ENCODE data around the gene ACP5. TPM values are rescaled to one million over a fixed set of nuclear protein-coding genes. Genes with fewer than 3 reads are reported as not detected.
A peak's percentile ranks its signal among the peaks of the same experiment; 100 is the strongest.

ACP5 gene
- total and polyA plus RNA-seq, 10 of the 15 experiments (the other 5 are each of a cell fraction or from before 2014, with no cell fraction given), result 1.0 to 73.4 (median 36.8) TPM

- Histone ChIP-seq H2AFZ (ENCODE audit: control insufficient read depth, low read depth, low read length) (no peak overlapping the region), H3K27ac (ENCODE audit: control insufficient read depth, insufficient read depth) (peak overlapping the region; percentile 59), H3K27me3 (replicated peaks in 1 of 2; ENCODE audit: control insufficient read depth in 2 of 2, insufficient read depth in 2 of 2, low read length in 1 of 2) (no peaks in the 10 kb centered on the region), H3K9ac (ENCODE audit: control insufficient read depth, insufficient read depth, low read length) (no peak overlapping the region), H3K4me3 (peak overlapping the region; percentile 7; the same call in 1 of the 2 replicates), H3K4me1 (ENCODE audit: control insufficient read depth, insufficient read depth, low read length) (peaks cover 23% of the 10 kb centered on the region), H4K20me1 (ENCODE audit: control insufficient read depth, insufficient read depth) (no peaks in the 10 kb centered on the region), H3K4me2 (ENCODE audit: control insufficient read depth, insufficient read depth) (peak overlapping the region; percentile 67), H3K36me3 (ENCODE audit: control insufficient read depth in 2 of 2, insufficient read depth in 2 of 2, low read length in 1 of 2) (peaks cover 7 to 24% of the 10 kb centered on the region in 2 experiments; a peak in 3 of 4 replicates), H3K9me3 (replicated peaks; ENCODE audit: control insufficient read depth, insufficient read depth, low read length) (no peaks in the 10 kb centered on the region), H3K79me2 (ENCODE audit: control insufficient read depth, insufficient read depth, low read length) (peaks cover 33% of the 10 kb centered on the region)
- ChIA-PET RAD21 (ENCODE audit: unreplicated experiment) (interaction anchor here (0.7 to 2.1 kb wide), 3 partner anchors 35 to 63 kb away, joined by 3 to 8 read pairs (median 3); no protein-coding TSS in a partner anchor), POLR2A (interaction anchor here (1.0 kb wide), 1 partner anchor 14 kb away, joined by 3 read pairs; no protein-coding TSS in a partner anchor), CTCF (interaction anchor here (0.8 to 1.2 kb wide), 3 partner anchors 10 to 18 kb away, joined by 4 to 7 read pairs (median 4); no protein-coding TSS in a partner anchor), SMC1A (ENCODE audit: uncharacterized antibody, unreplicated experiment) (interaction anchor here (0.9 to 1.3 kb wide), 3 partner anchors 10 to 41 kb away, joined by 3 to 4 read pairs (median 3); no protein-coding TSS in a partner anchor)
- in situ Hi-C loops (cut with MboI), result no loop called here
- intact Hi-C loops (cut with micrococcal nuclease; ENCODE audit: unreplicated experiment), result no loop called here
- peak; percentile 74 for FAIRE-seq
- WGBS (ENCODE audit: insufficient coverage, insufficient replicate concordance, low lambda C conversion rate, missing lambda C conversion rate), result 4% methylated on average over 12 of the region's 12 CpGs
- ATAC-seq, result peak; percentile 62
- BruUV-seq (replicated peaks), result no TSS peak
- peak; percentile 45 for DNase-seq (ENCODE audit: low read depth, low spot score)
- TF ChIP-seq CREM (IDR thresholded peaks at IDR 0.05; ENCODE audit: low read depth) (peak; percentile 63), JUNB (IDR thresholded peaks at IDR 0.05) (peak; percentile 89), ZZZ3 (IDR thresholded peaks at IDR 0.05; ENCODE audit: control insufficient read depth, insufficient read length, low read depth) (no peak), GATAD2B (conservative IDR thresholded peaks at IDR 0.05; ENCODE audit: low read depth) (peak; percentile 55; the same call in 1 of the 2 replicates), CREB1 (IDR thresholded peaks at IDR 0.05; ENCODE audit: low read depth) (0 out of 2 replicates have a peak, but pooled peaks have one; percentile 22), IRF4 (IDR thresholded peaks at IDR 0.05; ENCODE audit: low read depth, low read length) (peak; percentile 86), SREBF2 (IDR thresholded peaks at IDR 0.05; ENCODE audit: low read length) (no peak), TARDBP (IDR thresholded peaks at IDR 0.05; ENCODE audit: borderline replicate concordance) (0 out of 2 replicates have a peak, but pooled peaks have one; percentile 29), ATF7 (IDR thresholded peaks at IDR 0.05; ENCODE audit: low read depth) (peak; percentile 27; the same call in 1 of the 2 replicates), GABPA (IDR thresholded peaks at IDR 0.05; ENCODE audit: low read depth) (0 out of 2 replicates have a peak, but pooled peaks have one; percentile 33), HDGF (IDR thresholded peaks at IDR 0.05) (no peak), RELB (IDR thresholded peaks at IDR 0.05; ENCODE audit: low read depth) (peak; percentile 33; the same call in 1 of the 2 replicates), YY1 (IDR thresholded peaks at IDR 0.05; ENCODE audit: low read depth, low read length) (peak; percentile 38; the same call in 1 of the 2 replicates), MTA3 (IDR thresholded peaks at IDR 0.05; ENCODE audit: borderline replicate concordance, low read length) (no peak), IKZF1 (conservative IDR thresholded peaks at IDR 0.05) (peak; percentile 86), PML (IDR thresholded peaks at IDR 0.05; ENCODE audit: low read length) (no peak), NR2F1 (conservative IDR thresholded peaks at IDR 0.05) (peak; percentile 37; the same call in 1 of the 2 replicates), SP1 (IDR thresholded peaks at IDR 0.05; ENCODE audit: low read depth, low read length) (no peak), DPF2 (IDR thresholded peaks at IDR 0.05) (peak; percentile 60; the same call in 1 of the 2 replicates), BCL11A (IDR thresholded peaks at IDR 0.05; ENCODE audit: low read depth, low read length) (peak; percentile 61; the same call in 1 of the 2 replicates), JUND (IDR thresholded peaks at IDR 0.05; ENCODE audit: low read depth, low read length) (peak; percentile 62; the same call in 1 of the 2 replicates)
- TF ChIP-seq, protein P1, sequence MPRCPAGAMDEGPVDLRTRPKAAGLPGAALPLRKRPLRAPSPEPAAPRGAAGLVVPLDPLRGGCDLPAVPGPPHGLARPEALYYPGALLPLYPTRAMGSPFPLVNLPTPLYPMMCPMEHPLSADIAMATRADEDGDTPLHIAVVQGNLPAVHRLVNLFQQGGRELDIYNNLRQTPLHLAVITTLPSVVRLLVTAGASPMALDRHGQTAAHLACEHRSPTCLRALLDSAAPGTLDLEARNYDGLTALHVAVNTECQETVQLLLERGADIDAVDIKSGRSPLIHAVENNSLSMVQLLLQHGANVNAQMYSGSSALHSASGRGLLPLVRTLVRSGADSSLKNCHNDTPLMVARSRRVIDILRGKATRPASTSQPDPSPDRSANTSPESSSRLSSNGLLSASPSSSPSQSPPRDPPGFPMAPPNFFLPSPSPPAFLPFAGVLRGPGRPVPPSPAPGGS (IDR thresholded peaks at IDR 0.05; ENCODE audit: borderline replicate concordance, insufficient read depth, low read depth, low read length, poor library complexity, severe bottlenecking), result no peak
- TF ChIP-seq, protein P2, sequence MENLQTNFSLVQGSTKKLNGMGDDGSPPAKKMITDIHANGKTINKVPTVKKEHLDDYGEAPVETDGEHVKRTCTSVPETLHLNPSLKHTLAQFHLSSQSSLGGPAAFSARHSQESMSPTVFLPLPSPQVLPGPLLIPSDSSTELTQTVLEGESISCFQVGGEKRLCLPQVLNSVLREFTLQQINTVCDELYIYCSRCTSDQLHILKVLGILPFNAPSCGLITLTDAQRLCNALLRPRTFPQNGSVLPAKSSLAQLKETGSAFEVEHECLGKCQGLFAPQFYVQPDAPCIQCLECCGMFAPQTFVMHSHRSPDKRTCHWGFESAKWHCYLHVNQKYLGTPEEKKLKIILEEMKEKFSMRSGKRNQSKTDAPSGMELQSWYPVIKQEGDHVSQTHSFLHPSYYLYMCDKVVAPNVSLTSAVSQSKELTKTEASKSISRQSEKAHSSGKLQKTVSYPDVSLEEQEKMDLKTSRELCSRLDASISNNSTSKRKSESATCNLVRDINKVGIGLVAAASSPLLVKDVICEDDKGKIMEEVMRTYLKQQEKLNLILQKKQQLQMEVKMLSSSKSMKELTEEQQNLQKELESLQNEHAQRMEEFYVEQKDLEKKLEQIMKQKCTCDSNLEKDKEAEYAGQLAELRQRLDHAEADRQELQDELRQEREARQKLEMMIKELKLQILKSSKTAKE (IDR thresholded peaks at IDR 0.05; ENCODE audit: low read depth, poor library complexity, severe bottlenecking), result peak; percentile 53
These were observed 23.3 kb downstream of the ACP5 start for GRCh38 chr19:11554160-11554559.
